Measurements from ENCODE around the gene DOCK8.
"Not testable (repeated sequence)": the region's sequence is repeated elsewhere in the genome, so short reads cannot be mapped to it uniquely, and the experiment has no call there.

DOCK8 gene

DNA sequence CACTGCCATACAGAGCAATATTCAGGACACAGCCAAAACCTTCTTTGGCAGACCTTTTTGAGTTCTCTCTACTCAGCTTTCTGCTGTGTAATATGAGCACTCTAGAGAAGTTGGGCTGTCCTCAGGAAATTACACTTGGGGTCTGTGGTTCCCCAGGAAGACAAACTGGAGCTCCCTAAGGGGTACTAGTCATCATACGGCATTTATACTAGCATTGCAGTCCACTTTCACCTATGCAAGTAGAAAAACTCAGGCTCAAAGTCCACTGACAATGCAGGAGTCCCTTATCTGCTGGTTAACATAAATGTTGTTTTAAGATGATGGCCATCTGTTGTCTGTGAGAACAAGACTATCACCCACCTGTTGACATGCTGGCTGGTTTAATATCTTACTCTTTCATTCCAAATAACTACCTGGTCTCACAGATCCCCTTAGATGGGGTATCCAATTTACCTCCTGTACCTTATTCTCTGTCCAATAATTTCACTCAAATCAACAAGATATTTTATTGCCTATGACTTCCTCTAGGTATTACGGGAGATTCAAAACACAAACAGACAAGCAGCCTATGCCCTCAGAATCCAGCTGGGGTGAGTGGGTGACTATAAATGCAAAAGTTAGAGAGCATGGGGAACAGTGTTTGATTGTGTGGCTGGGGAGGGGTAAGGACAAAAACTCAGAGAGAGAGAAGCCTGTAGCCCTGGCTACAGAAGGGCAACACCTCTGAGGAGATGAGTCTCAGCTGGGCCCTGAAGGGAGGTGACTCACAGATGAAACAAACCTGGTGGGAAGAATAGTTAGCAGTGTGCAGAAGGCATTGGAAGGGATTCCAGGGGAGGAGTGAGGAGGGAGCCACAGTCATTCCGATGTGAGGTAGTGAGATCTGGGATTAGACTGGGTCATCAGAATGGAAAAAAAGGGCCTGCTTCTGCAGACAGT is 10.2 kb downstream of the DOCK8 start:
- peak; percentile 31 for DNase-seq (ENCODE audit: low spot score)

DNA sequence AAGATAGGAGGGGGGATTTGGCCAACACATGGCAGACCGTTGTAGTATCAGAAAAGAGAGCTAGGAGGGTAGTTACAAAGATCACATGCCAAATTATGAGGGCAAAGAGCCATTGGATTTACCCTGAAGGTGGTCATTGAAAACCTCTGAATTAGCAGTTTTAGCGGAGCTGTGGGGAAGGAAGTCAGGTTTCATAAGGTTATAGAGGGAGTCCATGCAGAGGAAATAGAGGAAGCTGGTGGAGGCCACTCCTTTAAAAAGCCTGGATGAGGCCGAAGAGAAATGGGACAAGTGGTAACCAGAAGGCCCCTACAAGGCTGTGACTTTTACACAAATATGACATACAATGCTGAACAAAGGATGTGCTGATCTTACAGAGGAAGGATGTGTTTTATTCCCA is 13.2 kb downstream of the DOCK8 start:
- DNase-seq (ENCODE audit: low spot score) = no peak

DNA sequence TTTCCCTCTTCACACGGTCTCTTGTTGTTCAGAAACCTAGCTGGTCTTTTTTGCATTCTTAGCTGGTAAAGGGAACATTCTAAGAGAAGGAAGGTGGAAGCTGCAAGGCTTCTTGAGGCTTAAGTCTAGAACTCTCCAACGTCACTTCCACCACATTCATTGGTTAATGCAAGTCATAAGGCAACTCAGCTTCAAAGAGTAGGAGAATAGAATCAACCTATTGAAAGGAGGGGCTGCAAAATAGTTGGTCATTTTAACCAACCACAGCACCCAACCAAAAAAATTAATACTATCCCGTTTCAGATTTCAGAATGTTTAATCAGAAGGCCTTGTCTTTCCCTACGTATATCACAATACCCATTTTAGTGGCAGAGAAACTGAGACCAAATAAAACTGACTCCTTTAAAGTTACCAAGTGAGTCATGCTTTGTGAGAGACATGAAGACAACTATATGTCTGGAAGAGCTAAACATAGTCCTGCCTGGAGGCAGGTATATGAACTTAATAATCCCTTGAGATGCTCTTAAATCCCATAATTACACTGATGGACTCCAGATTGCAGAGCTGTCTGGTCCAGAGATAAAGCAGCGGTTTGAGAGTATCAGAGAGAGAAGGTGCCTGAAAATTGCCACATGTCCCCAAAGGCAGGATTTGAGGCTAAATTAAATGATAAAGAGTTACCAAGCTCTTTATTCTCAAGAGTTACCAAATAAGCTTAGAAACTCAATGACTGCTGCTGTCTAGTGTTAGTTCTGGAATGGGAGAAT is 14.4 kb downstream of the DOCK8 start:
- DNase-seq (ENCODE audit: low spot score) = no peak

DNA sequence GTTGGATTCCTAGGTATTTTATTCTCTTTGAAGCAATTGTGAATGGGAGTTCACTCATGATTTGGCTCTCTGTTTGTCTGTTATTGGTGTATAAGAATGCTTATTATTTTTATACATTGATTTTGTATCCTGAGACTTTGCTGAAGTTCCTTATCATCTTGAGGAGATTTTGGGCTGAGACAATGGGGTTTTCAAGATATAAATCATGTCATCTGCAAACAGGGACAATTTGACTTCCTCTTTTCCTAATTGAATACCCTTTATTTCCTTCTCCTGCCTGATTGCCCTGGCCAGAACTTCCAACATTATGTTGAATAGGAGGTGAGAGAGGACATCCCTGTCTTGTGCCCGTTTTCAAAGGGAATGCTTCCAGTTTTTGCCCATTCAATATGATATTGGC is 17.0 kb downstream of the DOCK8 start:
- DNase-seq (ENCODE audit: low spot score) = not testable (repeated sequence)

DNA sequence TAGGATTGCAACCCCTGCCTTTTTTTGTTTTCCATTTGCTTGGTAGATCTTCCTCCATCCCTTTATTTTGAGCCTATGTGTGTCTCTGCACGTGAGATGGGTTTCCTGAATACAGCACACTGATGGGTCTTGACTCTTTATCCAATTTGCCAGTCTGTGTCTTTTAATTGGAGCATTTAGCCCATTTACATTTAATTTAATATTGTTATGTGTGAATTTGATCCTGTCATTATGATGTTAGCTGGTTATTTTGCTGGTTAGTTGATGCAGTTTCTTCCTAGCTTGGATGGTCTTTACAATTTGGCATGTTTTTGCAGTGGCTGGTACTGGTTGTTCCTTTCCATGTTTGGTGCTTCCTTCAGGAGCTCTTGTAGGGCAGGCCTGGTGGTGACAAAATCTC is 19.0 kb downstream of the DOCK8 start:
- not testable (repeated sequence) for DNase-seq (ENCODE audit: low spot score)

DNA sequence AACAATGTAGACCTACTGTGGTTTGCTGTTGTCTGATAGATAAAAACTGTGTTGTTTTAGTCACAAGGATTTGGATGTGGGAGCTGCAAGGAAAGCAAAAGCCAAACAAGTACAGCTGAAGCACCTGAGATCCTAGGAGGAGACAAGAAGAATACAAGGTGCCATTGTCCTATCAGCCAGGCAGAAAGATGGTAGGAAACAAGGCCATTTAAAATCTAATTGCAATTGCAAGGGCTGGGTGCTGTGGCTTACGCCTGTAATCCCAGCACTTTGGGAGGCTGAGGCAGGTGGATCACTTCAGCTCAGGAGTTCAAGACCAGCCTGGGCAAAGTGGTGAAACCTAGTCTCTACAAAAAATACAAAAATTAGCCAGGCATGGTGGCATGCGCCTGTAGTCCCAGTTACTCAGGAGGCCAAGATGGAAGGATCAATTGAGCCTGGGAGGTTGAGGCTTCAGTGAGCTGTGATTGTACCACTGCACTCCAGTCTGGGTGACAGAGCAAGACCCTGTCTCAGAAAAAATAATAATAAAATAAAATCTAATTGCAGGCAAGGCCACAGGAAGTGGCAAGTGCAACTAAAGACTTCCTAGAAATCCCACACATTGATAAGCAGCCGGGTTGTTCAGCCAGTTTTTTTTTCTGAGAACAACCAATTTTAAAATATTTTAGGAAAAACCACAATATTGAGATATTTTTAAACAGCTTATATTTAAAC is 22.6 kb downstream of the DOCK8 start:
- DNase-seq (ENCODE audit: low spot score) = peak; percentile 51

DNA sequence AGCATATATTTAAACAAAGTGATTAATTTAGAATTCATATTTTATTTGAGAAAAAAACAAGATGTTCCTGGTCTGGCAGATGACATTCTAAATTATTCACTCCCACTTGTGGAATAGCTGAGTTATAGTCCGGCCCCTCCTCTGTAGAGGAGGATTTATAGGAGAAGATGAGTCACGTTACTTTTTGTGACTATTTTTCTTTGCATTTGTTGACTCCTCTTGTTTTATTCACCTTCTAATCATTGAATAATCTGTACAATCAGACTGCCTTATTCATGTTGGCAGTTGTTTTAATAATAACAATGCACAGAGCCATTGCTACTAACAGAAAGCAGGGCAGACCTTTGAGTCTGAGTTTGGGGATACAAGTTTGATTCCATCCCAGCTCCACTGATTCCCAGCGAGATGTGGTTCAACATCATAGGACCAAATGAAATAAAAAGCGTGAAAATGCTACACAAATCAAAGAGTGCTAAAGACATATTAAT is 23.2 kb downstream of the DOCK8 start:
- peak; percentile 46 for DNase-seq (ENCODE audit: low spot score)

DNA sequence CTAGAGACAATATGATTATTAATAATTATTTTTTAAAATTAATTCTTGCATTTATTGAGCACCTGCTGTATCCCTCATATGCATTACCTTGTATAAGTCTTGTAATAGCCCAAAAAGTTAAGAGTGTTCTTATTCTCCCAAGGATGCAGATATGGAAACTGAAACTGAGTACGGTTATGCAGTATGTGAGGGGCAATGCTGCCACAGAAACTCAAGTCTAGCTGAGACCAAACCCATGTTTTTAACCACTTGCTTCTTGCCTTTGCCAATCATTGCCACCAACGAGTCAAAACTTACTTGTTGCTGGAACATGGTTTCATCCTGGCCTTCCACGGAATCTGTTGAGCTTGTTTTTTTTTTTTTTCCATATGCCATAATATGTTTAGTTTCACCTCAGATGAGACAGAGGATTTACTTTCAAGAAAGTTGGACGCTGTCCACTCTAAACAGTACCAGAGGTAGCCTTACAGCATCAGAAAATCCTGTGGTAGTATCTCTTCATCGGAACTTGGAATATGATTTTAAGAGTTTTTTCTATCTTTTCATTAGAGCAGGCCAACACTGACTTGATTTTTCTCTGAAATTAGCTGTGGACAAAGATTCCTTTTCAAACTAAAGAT is 27.9 kb downstream of the DOCK8 start:
- DNase-seq (ENCODE audit: low spot score) = no peak

DNA sequence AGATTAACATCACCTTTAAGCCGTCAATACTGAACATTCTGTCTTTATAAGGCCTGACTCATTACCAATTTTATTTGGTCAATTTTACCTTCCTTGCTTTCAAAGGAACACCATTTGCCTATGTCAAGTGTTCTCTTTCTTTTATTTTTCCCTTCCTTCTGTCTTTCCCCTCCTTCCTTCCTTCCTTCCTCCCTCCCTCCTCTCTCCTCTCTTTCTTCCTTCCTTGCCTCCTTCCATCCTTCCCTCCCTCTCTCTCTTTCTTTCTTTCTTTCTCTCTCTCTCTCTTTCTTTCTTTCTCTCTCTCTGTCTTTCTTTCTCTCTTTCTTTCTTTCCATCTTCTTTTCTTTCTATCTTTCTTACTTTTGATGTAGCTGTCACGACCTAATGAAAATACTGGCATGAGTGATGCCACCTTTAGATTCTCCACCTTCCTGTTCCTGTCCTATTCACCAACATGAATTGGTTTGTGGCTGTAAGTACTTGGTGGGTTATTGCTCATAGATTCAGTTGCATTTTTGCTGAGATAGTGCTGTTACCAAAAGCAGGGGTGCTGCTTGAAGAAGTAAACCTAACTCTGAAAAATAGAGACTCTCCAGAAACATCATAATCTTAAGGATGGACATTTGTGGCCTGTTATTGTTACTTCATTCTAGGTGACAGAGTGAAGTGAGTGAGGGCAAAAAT is 33.8 kb downstream of the DOCK8 start:
- no peak for DNase-seq (ENCODE audit: low spot score)

DNA sequence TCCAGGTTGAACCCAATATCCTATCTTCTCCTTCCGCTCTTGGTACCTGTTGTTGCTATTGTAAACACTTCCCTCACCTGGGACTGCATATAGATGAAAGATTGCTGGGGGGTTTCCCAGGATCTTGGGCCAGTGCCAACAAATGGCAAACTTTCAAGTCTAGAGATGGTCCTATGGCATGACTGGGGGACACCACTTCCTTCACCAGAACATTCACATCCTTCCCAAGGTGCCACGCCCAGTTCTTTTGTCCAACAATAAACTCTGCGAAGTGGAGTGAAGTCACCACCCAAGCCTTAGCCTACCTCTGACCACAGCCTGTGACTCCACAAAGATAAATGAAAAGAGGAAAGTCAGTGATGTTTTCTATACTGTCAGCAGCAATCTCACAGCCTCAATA is 34.4 kb downstream of the DOCK8 start:
- peak; percentile 54 for DNase-seq (ENCODE audit: low spot score)

DNA sequence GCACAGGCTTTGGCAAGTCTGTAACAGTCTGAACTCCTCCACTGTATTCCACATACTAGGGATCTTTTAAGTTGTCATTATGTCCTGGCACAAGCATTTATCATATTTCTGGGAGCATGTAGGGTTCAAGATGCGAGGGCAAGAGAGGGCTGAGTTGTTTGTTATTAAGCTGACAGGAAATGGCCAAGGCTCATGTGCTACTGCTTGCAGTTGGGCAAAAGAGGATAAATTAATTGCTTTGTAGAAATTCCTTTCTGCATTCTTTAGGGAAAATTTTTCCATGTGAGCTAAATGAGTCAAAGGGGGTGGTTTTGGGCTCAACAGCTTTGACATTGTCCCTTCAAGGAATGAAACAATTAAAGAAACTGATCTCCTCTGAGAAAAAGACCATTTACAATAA is 35.4 kb downstream of the DOCK8 start:
- no peak for DNase-seq (ENCODE audit: low spot score)

DNA sequence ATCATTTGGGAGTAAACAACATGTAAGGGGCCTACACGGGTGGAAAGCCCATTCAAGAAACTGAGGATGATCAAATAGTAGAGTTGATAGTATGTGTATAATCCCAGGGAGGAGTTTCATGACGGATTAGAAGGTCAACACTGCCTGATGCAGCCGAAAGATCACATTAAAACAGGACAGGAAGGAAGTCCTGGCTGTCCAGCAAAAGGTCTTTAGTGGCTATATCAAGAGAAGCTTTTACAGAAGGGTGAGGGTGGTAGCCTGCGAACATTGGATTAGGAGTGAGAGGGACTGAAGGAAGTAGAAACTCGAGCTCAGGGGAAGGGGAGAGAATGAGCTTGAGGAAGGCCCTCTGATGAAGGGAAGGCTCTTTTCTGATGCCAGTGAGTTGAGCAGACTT is 36.0 kb downstream of the DOCK8 start:
- DNase-seq (ENCODE audit: low spot score) = no peak

DNA sequence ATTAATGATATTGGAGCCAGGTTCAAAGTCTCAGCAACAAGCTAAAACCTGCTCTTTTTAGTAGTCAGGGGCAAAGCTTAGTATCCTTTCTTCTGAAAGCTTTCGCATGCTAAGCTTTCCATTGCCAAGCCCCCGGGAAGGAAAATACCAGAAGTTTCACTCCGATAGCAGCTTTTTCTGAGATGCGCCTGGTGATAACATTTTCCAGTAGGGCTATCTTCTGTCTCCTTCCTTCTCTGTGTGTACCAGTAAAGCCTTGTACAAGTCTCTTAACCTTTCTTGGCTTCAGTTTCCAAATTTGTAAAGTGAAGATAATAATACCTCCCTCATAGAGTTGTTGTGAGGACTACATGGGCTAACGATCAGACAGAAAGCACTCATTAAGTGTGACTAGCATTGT is 36.7 kb downstream of the DOCK8 start:
- DNase-seq (ENCODE audit: low spot score) = no peak

DNA sequence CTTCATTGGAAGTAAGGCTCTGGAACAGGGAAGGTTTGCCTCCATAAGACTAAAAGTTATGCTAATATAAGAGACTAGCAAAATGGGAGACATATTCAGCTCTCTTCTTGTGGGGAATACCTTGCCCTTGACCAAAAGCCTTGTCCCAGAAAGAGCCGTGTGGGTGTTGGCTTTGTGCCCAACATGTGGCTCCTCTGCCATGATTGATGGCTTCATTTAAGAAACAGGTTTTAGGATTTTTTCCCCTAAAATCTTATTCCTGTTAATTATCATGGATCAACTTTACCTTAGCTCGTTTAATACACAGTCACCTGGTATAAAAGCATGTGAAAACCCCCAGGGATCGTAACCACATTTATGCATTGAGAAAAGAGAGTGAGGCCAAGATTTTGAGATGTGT is 38.9 kb downstream of the DOCK8 start:
- no peak for DNase-seq (ENCODE audit: low spot score)

DNA sequence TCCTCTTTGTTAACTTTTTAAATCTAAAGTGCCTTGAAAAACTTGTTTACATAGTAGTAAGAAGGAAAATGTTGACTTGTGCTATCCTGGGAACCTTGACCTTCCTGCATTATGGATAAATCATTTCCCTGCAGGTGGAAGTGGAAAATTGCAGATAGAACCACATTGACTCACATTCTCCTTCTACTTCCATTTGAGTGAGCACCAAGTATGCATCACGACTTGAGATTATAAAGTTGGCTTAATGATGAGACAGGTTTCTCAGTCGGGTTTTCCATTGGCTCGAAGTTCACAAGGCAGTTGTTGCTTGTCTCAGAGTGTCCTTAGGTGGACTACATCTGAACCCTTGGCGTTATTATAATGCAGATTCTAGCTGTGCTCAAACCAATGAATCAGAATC is 39.9 kb downstream of the DOCK8 start:
- DNase-seq (ENCODE audit: low spot score) = no peak

DNA sequence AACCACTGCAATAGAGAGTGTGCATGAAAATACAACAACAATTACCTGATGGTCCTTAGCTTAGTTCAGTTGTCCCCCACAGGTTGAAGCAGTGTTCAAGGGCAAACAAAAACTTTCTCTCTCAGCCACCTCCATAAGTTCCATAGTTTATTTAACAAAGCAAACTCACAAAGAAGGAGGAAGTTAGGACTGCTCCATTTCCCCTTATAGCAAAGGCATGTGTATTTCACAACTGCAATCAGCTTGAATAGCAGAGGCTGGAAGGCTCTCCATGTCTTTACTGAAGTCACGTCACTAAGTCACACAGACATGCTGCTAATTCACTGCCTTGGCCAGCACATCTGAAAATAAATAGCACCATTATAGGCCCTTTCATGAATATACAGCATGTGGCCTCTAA is 43.3 kb downstream of the DOCK8 start:
- no peak for DNase-seq (ENCODE audit: low spot score)

DNA sequence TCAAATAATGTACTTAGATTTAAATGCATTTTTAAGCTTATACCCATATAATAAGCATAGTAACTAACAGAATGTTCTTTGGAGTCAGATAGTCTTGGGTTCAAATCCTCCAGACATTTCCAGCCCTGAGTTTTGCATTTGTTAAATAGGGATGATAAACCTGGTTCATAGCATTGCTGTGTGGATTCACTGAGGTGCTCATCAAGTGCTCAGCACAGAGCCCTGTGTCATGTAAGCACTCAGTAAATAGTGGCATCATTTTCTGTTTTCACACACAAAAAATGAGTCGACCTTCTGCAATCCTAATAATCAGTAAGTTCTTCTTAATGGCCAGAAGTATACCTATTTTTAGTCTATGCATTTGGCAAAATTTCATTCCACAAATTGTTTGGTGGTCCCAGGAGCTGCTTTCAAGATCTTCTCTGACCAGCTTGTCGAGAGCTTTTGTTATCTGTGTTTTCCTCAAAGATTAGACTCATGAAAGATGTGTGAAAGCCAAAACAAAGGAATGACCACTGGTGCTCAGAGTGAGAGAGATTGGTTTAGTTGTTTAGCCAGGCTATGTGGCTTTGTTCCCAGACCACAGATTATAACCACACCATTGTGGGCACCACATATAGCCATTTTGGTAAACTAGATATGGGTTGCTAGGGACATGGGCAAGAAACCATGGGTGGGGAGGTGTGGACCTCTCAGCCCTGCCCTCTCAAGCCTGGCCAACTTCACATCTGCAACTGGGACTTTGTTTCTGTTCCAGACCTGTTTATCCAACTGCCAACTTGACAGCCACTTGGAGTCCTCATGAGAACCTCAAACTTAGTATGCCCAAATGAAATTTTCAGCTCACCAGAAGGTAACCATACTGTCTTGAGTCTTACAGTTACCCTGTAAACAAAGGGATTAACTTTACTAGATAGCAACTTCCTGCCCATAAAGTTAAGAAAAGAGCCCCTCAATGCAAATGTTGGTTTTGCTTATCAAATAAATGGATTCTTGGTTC is 45.0 kb downstream of the DOCK8 start:
- DNase-seq (ENCODE audit: low spot score) = no peak

DNA sequence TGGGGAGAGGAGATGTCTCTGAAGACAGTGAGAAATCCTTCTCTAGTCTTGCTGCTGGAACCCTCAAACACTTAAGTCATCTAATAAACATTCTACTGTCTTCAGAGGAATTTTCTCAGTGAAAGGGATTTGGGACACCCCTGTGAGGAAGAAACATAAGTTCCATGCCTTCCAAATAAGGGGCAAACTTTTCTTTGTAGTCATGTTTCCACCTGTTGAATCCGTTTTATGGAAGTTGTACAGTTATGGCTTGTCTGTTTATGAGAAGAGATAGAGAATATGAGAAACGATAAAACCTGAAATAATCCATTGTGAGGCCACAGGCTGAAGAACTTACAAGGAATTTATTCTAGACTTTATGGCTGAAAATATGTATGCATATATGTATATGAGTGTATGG is 49.6 kb downstream of the DOCK8 start:
- no peak for DNase-seq (ENCODE audit: low spot score)

DNA sequence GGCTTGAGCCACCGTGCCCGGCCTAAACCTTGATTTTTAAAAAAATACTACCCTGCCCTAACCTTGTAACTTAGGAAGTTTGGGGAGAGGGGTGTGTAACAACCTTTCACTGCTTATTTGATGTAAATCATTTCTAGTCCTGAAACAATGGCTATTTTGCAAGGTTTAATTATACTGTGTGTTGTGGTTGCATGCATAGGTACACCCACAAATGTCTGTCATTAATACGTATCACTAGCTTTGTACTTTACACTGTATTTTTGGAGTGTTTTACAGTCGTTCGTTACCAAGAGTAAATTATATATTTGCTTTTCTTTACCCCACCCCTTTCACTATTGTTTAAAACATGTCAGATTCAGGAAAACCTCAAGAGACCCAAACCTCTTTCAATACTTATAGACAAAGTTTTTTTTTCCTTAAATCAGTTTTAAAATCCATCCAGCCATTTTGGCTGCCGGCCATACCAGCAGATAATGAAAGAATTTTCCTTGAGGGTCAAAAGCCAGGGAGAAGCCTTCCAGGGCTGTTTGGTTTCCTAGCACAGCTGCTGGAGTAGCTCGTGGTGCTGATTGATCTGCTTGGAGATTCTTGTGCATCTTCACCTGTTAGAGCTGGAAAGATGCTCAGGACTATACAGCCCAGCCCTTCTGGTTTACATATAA is 50.7 kb downstream of the DOCK8 start:
- no peak for DNase-seq (ENCODE audit: low spot score)

DNA sequence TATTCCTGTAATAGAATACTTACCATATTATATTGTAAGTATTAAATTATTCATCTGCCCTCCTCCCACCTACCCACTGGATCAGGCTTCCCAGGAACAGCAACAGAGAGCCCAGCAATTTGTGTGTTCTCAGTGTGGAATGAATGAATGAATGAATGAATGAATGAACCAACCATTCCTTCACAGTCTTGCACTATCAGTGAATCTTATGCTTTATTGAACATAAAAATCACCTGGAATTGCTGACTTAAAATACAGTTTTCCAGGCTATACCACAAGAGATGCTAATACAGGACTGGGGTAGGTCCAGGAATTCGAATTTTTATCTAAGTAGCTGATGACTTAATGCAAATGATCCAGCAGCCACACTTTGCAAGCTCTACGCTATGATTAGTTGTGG is 51.6 kb downstream of the DOCK8 start:
- no peak for DNase-seq (ENCODE audit: low spot score)

All from CD4-positive, alpha-beta T cell treated with Interleukin-15 for 4 hours (primary cell).